DND-41 (cell line): ENCODE data around the gene B4GALT5.
"Not testable (repeated sequence)": the region's sequence is repeated elsewhere in the genome, so short reads cannot be mapped to it uniquely, and the experiment has no call there.

Experiments
- ATAC-seq: fragments of 200-7000 bp; cut with Tn5 transposase; 3 replicates; pipeline ENCODE4 v1.9.1; 2021; ENCODE audit warnings: low read depth; ENCODE audit not compliant: insufficient read depth
- DNase-seq: peaks from one replicate; pipeline ENCODE4 v3.0.0-alpha.2; 2020
- H2AFZ ChIP-seq: 2 replicates; pipeline ENCODE4 v1.6.0; 2012; ENCODE audit warnings: low read depth, low read length
- H3K27ac ChIP-seq: 2 replicates; pipeline ENCODE4 v1.5.1; 2012; ENCODE audit warnings: low read length, inconsistent platforms
- H3K27me3 ChIP-seq: fragments of 200-600 bp; sonication (generic); 2 replicates; pipeline ENCODE4 v1.6.0; 2012; ENCODE audit warnings: low read length, mild to moderate bottlenecking, inconsistent platforms; ENCODE audit not compliant: insufficient read depth, poor library complexity
- H3K36me3 ChIP-seq: 2 replicates; pipeline ENCODE4 v1.5.1; 2012; ENCODE audit warnings: low read length, inconsistent platforms; ENCODE audit not compliant: insufficient read depth
- H3K4me1 ChIP-seq: 2 replicates; pipeline ENCODE4 v1.5.1; 2012; ENCODE audit warnings: mild to moderate bottlenecking, low read length; ENCODE audit not compliant: insufficient read depth
- H3K4me2 ChIP-seq: 2 replicates; pipeline ENCODE4 v1.6.0; 2012; ENCODE audit warnings: mild to moderate bottlenecking, moderate library complexity, low read length, inconsistent platforms; ENCODE audit not compliant: insufficient read depth
- H3K4me3 ChIP-seq, 2 experiments: fragments of 200-600 bp in 1 of 2; shearing (Covaris generic) in 1 of 2; 2 replicates each; pipeline ENCODE4 v1.5.1; 2012 to 2016; ENCODE audit warnings: inconsistent platforms in 2 of 2, low read length in 2 of 2, mild to moderate bottlenecking in 2 of 2, low read depth in 1 of 2, moderate library complexity in 1 of 2
- H3K79me2 ChIP-seq: 2 replicates; pipeline ENCODE4 v1.6.0; 2012; ENCODE audit warnings: low read length, inconsistent platforms; ENCODE audit not compliant: insufficient read depth
- H3K9ac ChIP-seq: 2 replicates; pipeline ENCODE4 v1.6.0; 2012; ENCODE audit warnings: low read depth, mild to moderate bottlenecking, inconsistent platforms, low read length, moderate library complexity
- H3K9me3 ChIP-seq: 2 replicates; pipeline ENCODE4 v1.5.1; 2012; ENCODE audit warnings: low read length, moderate library complexity, mild to moderate bottlenecking, inconsistent platforms; ENCODE audit not compliant: insufficient read depth, severe bottlenecking
- H4K20me1 ChIP-seq: 2 replicates; pipeline ENCODE4 v1.6.0; 2012; ENCODE audit warnings: low read length; ENCODE audit not compliant: insufficient read depth
- CTCF ChIP-seq: IDR thresholded peaks from 2 replicates; pipeline ENCODE4 v1.5.1; 2012; ENCODE audit warnings: borderline replicate concordance, low read length, moderate library complexity, mild to moderate bottlenecking; ENCODE audit not compliant: poor library complexity, severe bottlenecking; ENCODE audit errors: extremely low read depth
- EZH2 ChIP-seq: IDR thresholded peaks from 3 replicates; pipeline ENCODE4 v1.6.1; 2012; ENCODE audit warnings: borderline replicate concordance, low read depth, mild to moderate bottlenecking, moderate library complexity, low read length, inconsistent platforms; ENCODE audit not compliant: severe bottlenecking

B4GALT5 gene

GRCh38 chr20:49669601-49670189 lies 44.0 kb downstream of the B4GALT5 start:
- no peaks in the 10 kb centered on the region for H3K36me3 ChIP-seq
- peaks cover 71% of the 10 kb centered on the region for H4K20me1 ChIP-seq
- H3K4me1 ChIP-seq = no peaks in the 10 kb centered on the region
- H3K27me3 ChIP-seq = no peaks in the 10 kb centered on the region
- H2AFZ ChIP-seq = no peak overlapping the region
- ATAC-seq (0 out of 3 replicates have a peak, but pooled peaks have one; percentile 29), DNase-seq (no peak)
- H3K9me3 ChIP-seq = no peaks in the 10 kb centered on the region
- H3K79me2 ChIP-seq = peaks cover 82% of the 10 kb centered on the region
- no peak overlapping the region for H3K4me2 ChIP-seq
- no peak for TF ChIP-seq EZH2
- no peak for TF ChIP-seq CTCF
- no peak overlapping the region for H3K27ac ChIP-seq
- no peak overlapping the region for H3K4me3 ChIP-seq
- H3K9ac ChIP-seq = no peak overlapping the region

GRCh38 chr20:49668878-49669195 lies 44.8 kb downstream of the B4GALT5 start:
- H3K4me2 ChIP-seq, DNase-seq, H3K27ac ChIP-seq, H3K9ac ChIP-seq, H2AFZ ChIP-seq, H3K4me3 ChIP-seq, ATAC-seq, H3K27me3 ChIP-seq, H3K36me3 ChIP-seq, H3K9me3 ChIP-seq, H3K4me1 ChIP-seq: not testable (repeated sequence)
- Histone ChIP-seq H3K79me2 (peaks cover 83% of the 10 kb centered on the region), H4K20me1 (peaks cover 71% of the 10 kb centered on the region)

DNA sequence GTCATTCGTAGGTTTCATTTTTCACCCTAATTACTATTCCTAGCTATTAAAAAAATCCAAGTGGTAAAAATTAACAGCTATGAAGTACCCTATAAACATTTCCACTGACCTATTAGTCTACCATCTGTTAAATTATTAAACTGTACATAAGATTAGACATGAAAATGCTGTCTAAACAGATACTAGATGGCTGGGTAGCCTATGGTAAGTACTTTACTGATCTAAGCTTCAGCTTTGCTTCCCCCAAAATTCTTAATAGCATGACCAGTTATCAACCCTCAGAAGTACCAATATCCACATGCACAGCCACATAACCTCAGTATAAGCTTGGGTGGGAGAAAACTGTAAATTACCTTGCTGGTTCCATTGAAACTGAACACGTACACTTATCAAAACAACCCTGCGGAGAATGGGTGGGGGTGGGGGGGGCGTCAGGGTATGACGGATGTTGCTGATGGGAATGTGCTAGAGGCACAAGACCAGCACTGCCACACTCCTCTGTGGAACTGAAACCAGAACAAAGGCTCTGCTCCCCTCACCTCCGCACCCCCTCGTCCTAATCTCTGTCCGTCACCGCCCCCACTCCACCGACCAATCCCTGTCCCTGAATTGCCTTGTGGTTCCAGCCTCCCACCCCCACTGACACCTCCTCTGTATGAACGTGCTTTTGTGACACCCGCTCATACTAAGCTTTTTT lies 45.3 kb downstream of the B4GALT5 start:
- H3K36me3 ChIP-seq = no peaks in the 10 kb centered on the region
- H3K79me2 ChIP-seq = peaks cover 81% of the 10 kb centered on the region
- no peak overlapping the region for H3K9ac ChIP-seq
- H3K4me2 ChIP-seq = no peak overlapping the region
- no peak overlapping the region for H3K27ac ChIP-seq
- H2AFZ ChIP-seq = no peak overlapping the region
- ATAC-seq = no peak
- H3K4me3 ChIP-seq = no peak overlapping the region
- no peaks in the 10 kb centered on the region for H3K9me3 ChIP-seq
- DNase-seq = no peak
- H3K4me1 ChIP-seq = no peaks in the 10 kb centered on the region
- H3K27me3 ChIP-seq = no peaks in the 10 kb centered on the region
- no peak for TF ChIP-seq CTCF
- TF ChIP-seq EZH2 = no peak
- peaks cover 74% of the 10 kb centered on the region for H4K20me1 ChIP-seq

GRCh38 chr20:49666911-49667310 lies 46.8 kb downstream of the B4GALT5 start:
- H3K27me3 ChIP-seq = no peaks in the 10 kb centered on the region
- H3K27ac ChIP-seq = no peak overlapping the region
- H3K9ac ChIP-seq = no peak overlapping the region
- peaks cover 82% of the 10 kb centered on the region for H3K79me2 ChIP-seq
- no peak for DNase-seq
- no peak overlapping the region for H3K4me3 ChIP-seq
- H4K20me1 ChIP-seq = peaks cover 72% of the 10 kb centered on the region; the same call in 1 of the 2 replicates
- no peaks in the 10 kb centered on the region for H3K36me3 ChIP-seq
- no peak overlapping the region for H2AFZ ChIP-seq
- TF ChIP-seq CTCF (no peak), EZH2 (no peak)
- no peaks in the 10 kb centered on the region for H3K9me3 ChIP-seq
- H3K4me1 ChIP-seq = no peaks in the 10 kb centered on the region
- ATAC-seq = no peak
- no peak overlapping the region for H3K4me2 ChIP-seq
